GM19438 (cell line): ENCODE data around the gene AUP1.

ENCODE experiments used
- ATAC-seq: cut with Tn5 transposase; IDR thresholded peaks from one replicate; pipeline ENCODE4 v1.9.1; 2021; ENCODE audit warnings: low read depth; ENCODE audit not compliant: unreplicated experiment

Gene AUP1

GRCh38 chr2:74538881-74539339, 9.4 kb upstream of the AUP1 start:
- ATAC-seq: no peak

- ATAC-seq: no peak
Observed at GRCh38 chr2:74537140-74537539, 7.6 kb upstream of the AUP1 start.

GRCh38 chr2:74536166-74536950, 6.9 kb upstream of the AUP1 start:
- ATAC-seq: no peak

- ATAC-seq: no peak
Observed at GRCh38 chr2:74535440-74535965, 6.0 kb upstream of the AUP1 start.

- ATAC-seq: no peak
Observed at GRCh38 chr2:74534411-74534810, 4.9 kb upstream of the AUP1 start.

GRCh38 chr2:74533464-74533863, 4.0 kb upstream of the AUP1 start:
- ATAC-seq: no peak

- no peak for ATAC-seq
Observed at GRCh38 chr2:74532222-74532621, 2.7 kb upstream of the AUP1 start.

GRCh38 chr2:74531666-74532065, 2.2 kb upstream of the AUP1 start:
- ATAC-seq: no peak

- ATAC-seq: peak; percentile 28
Observed at GRCh38 chr2:74530239-74531187, 1.0 kb upstream of the AUP1 start.

- ATAC-seq: peak; percentile 9
Observed at GRCh38 chr2:74528600-74529356, 728 bp downstream of the AUP1 start.

GRCh38 chr2:74527741-74528140, 1.8 kb downstream of the AUP1 start:
- ATAC-seq: no peak

GRCh38 chr2:74526649-74527230, 2.8 kb downstream of the AUP1 start:
- no peak for ATAC-seq

GRCh38 chr2:74525717-74526648, 3.5 kb downstream of the AUP1 start, which contains the start of gene DQX1:
Gene DQX1 (minus strand): TSS chr2:74526231. CDS start chr2:74525729, 502 bp downstream.
- ATAC-seq: no peak

- no peak for ATAC-seq
Observed at GRCh38 chr2:74524955-74525716, 4.4 kb downstream of the AUP1 start.

GRCh38 chr2:74524005-74524404, 5.5 kb downstream of the AUP1 start:
- ATAC-seq: no peak

- ATAC-seq: no peak
Observed at GRCh38 chr2:74522516-74522915, 7.0 kb downstream of the AUP1 start.

GRCh38 chr2:74516650-74517049, 12.9 kb downstream of the AUP1 start:
- ATAC-seq: no peak

GRCh38 chr2:74515981-74516633, 13.4 kb downstream of the AUP1 start:
- no peak for ATAC-seq
